ENCODE measurements around the gene ZNF474.

The ZNF474 gene

DNA sequence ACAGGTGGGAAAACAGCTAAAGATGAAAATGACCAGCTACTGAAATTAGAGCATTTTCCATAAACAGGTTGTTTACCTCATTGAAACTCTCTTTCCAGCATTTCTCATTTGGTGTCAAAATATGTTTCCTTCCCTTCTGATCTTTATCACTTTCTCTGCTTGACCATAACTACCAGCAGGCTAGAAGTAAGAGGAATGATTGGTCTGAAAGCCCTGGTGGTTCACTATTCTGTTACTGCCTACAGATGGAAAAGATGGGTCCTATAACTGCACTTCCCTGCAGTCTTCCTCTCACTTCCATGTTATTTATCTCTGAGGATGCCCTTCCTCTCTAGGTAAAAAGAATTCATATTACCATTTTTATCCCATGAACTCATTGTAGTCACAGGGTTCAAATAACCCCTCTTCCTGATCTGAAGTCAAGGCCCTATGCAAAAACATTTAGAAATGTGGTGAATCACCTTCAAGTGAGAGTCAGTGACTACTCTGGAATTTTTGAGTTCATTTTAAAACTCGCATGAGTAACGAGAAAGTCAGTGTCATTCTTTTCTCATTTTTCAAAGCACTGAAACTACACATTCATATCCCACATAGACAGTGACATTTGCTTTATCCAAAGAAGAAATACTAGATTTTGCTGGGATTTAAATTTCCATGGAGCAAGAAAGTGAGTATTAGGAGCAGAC, 51.7 kb downstream of the ZNF474 start:
- no peak for DNase-seq (ENCODE audit: low spot score)

DNA sequence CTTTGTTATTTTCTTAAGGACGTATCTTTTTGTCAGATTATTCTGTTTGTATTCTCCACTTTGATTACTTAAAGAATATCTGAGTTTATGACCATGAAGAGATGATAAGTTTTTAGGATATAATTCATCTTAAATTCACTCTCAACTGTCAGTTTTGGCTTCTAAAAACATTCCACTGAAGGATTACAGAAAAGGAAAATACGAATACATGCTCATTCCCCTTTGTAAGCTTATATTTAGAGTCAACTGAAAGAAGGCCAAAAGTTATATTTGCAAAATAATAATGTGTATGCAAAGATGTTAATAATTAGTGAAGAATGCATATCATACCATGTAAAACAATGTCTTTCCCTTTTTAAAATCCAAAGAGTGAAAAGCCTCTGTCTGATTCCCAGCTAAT, 52.5 kb downstream of the ZNF474 start:
- DNase-seq (ENCODE audit: low spot score) = no peak

DNA sequence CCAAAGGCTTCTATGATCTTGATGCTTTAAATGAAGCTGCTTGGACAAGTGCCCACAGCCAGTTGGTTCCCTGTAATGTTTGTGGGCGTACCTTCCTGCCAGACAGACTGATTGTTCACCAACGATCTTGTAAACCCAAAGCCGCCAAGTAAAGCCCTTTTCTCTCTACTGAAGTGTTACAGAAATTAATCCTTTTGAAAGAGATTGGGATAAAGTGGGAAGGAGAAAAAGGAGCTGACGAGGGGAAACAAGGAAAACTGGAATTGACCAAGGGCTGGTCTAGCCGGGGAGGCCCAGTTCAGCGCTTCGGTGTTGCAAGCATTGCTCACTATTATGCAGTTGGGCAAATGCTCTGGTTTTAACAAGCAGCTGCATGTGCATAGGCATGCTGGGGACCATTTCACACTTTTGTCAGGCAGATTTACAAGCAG, 53.2 kb downstream of the ZNF474 start:
- no peak for DNase-seq (ENCODE audit: low spot score)

DNA sequence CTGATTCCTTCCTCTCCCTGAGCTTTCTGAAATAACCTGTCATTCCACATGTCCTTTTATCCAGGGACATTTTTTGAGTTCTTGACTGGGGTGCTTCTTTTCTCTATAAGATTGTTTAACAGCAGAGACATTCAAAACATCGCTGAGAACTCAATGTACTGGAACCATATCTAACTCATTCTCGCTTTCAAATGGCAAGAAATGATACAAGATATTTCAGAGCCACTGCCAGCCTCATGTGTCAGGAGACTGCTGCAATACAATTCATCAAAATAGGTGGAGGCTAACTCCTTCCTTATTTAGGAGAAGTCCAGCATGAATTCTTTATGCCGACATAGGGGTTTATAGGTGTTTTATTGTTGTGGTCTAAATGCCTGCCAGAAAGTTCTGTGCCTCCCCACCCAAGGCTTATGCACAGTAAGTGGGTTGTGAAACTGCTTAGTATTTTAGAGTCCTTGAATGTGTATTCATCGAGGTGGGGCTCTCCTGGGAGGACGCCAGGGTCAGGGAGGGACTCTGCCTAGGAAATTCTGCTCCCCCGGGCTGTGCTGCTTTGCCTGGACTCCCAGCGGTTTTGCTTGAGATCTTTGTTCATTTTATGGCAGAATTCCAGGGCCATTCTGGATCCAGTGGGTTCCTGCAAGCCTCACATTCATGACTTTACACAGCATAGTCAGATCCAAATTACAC, 53.9 kb downstream of the ZNF474 start:
- DNase-seq (ENCODE audit: low spot score) = no peak

DNA sequence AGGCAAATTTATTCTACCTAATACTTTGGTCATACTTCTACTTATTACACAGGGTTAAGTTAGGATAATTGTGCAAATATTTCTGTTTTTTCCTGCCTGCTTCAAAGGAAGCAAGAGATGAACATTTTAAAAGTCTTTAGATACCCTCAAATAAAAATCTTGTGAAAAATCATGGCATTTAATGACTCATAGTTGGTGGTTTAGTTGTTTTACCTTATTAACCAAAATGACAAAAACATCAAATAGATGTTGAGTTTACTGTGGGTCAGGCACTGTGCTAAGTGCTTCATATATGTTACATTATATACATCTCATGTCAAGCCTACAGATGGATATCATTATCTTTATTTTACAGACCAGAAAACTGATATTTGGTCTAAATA, 54.4 kb downstream of the ZNF474 start:
- no peak for DNase-seq (ENCODE audit: low spot score)

DNA sequence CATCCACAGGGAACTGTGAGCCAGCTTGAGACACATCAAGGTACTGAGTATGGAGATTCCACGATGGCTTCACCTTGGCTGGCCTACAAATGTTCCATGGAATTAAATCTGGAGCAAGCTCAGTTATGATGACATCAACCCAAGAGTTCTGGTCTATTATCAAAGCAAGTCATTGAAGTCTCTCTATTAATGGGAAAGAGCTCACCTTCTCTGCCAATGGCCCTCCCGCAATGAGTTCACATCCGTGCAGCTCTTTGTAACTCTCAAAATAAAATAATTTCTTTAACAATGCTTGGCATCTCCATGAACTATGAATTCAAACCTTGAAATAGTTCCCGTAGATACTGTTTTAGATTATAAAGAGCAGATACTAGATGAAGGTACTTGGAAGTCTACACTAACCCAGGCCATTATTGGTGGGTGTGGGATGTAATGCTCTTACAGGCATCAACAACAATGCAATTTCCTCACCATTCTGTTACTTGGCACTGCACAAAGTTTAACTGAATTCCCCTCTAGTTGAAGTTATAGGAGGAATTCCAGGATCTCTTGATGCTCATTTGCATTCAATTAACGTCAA, 55.4 kb downstream of the ZNF474 start:
- no peak for DNase-seq (ENCODE audit: low spot score)

DNA sequence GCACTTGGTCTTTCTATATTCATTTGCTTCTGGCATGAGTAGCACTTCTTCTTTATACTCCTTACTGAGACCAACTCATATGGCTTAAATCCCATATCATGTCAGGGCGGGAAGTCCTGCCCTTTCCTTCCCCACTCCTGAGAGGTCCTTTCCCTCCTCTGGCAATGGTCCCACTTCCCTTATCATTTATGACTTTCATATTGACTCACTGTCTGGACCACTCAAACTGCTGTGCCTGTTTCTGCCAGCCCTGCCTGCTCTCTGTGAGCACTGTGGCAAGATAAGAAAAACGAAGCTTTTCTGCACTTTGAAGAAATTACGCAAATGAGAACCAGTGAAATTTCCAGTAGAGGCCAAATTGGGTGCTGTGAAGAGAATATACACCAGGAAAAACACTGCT, 58.1 kb downstream of the ZNF474 start:
- no peak for DNase-seq (ENCODE audit: low spot score)

DNA sequence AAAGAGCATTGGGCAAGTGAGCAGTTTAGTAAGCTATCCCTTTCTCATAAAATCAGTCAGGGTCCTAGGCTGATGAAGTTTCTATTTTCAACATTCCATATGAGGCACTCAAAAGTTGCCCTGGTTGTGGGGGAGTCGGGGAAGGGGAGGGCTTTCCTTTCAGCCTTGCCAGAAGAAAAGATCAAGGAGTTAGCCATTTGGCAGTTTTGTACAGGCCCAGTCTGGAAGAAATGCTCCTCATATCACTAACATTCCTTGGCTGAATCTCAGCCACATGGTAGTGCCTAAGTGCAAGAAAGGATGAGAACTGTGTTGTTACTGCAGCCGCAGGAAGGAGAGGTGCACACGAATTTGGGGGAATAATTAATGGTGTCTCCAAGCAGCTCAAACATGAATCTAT, 60.8 kb downstream of the ZNF474 start:
- DNase-seq (ENCODE audit: low spot score) = no peak

DNA sequence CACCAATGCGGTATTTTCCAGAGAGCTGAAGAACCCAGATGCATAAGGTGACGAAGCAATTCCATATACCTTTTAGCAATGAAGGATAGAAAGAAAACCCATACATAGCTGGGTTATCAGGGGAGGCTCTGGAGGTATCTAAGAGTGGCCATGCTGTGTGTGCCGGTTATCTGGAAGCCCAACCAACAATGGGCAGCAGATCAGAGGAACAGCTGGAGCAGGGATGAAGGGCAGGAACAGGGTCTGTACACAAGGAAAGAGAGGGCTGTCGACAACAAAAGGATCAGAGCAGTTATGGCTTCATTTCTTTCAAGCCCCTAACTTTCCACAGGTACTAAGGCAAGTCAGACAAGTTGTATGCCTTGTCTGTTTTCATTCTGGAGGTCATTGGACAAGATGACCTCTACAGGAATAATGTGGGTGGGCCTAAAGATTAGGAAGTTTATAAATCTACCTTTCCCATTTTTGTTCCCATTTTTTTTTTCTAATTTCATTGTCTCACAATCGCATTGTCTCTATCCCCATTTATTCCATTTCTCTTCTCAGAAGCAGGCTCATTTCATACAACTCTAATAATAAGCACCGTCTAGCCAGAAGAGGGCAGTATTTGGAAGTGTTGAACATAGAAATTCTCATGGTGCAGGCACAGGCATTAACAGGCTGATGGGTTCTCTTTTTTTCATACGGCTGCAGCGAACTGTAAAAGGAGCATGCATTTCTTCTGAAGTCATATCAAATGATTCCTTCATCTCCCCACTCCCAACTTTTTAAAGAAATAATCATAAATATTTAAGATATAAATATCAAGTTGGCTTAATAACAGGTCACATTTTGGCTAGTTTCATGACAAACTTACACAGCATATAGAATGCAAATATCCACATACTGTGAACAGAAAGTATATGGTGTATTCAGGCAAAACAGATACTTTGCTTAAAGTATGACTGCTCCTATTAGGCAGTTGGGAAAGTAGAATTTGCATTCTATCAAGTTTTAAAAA, 63.5 kb downstream of the ZNF474 start:
- DNase-seq (ENCODE audit: low spot score) = no peak

DNA sequence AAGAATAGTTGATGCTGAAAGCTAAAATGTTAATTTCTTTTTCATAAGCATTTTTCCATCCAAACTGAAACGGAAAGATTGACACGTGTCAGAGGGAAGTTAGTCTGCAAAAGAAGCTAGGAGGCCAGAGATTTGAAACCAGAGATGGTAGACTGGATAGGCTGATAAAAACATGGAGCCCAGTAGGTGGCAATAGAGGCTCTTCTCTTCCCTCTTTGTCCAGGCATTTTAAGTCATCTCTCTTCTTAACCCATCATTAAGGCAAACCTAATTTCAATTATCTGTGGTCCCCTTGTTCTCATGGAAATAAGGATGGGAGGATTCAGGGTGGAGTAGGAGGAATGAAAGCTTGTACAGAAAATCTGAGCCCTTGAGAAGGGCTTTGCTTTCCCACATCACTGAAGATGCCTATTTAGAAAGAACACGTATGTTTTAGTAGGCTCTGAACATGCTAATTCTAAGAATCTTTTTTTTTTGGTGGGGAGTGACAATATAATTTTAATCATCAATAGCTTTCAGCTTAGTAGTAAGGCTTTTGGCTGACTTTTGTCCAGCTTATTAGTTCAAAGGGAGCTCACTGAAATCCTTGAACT, 66.6 kb downstream of the ZNF474 start:
- DNase-seq (ENCODE audit: low spot score) = no peak

DNA sequence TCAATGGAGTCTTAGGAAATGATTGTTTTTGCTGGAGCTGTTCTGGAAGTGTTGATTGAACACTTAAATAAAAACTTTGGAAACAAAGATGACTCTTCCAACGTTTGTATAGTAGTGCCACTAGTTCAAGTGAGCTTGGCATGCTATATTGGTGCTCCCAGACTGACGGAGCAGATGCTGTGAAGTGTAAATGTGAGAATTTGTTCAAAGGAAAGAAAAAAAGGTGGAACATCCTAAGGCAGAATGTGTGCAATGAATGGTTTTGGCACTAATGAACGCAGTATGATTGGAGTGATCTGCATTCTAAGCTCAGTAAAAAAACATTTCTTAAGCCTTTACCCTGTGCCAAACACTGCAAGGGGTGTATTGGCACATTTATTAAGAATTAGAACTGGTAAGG, 69.8 kb downstream of the ZNF474 start:
- no peak for DNase-seq (ENCODE audit: low spot score)

DNA sequence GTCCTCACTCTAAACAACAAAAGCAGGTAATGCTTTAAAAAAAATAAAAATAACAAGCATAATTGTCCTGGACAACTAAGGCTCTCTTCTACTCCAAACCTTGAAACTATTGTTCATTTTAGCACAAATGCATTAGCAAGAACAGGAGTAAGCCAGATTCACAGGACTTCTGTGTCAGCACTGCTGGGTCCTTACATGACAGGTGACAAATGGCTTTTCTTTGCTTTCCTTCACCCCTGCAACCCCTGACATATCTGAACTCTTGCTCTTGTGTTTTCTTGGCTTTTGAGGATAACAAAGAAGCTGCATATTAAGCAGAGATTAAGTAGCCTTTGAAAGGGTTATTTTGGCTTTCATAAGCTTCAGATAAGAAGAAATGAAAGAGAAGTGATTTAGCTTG, 71.1 kb downstream of the ZNF474 start:
- no peak for DNase-seq (ENCODE audit: low spot score)

DNA sequence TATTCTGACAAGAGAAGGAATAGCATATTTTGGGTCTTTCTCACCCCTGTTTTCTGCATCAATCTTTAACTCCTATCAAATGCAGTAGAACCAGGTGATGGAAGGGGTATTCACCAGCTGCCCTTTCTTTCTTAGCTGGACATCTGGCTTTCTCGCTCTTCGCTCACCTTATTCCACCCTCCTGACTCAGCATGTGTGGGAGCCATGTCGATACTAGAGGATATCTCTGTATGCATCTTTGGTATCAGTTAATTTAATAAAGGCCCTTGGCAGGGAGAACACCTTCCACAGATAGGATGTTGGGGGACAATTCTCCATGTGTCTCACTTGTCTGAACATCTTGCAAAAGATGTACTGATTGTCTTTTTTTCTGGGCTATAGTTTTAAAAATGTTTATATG, 71.5 kb downstream of the ZNF474 start:
- DNase-seq (ENCODE audit: low spot score) = no peak

DNA sequence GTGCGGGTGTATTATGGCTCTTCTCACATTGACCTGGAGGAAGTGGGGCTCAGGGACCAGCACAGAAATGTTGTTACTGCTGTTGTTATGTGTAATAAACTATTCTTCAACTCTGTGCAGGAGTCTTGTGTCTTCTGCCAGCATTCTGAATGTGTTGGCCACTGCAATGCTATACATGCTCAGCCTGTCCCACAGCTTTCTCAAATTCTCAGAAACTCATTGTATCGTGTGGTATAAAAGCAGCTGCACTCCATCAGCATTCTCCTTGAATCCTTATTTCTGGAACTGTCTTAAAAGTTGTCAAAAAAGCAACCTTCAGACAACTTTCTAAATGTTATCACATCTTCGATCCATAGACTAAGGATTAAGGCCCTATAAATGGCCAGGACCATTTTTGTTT, 72.0 kb downstream of the ZNF474 start:
- no peak for DNase-seq (ENCODE audit: low spot score)

DNA sequence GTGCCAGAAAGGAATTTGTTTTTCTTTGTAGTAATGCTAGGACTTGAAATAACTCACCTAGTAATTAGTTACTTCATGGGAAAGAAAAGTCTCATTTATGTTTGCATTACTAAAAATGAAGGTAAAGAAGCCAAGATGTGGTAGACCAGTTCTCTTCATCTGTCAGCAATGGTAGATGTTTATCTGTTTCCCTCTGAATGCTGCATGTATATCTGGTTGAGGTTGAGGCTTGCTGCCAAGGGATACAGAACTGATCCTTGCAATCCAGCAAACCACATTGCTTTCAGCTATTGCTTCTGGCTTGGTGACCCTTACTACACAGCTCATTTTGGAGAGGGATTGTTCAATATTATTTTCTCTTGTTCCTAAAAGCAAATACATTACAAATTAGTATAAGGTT, 73.6 kb downstream of the ZNF474 start:
- no peak for DNase-seq (ENCODE audit: low spot score)
